CD8-positive, alpha-beta memory T cell (primary cell): ENCODE data around the gene MGAT3. TPM values are rescaled to one million over a fixed set of nuclear protein-coding genes. Genes with fewer than 3 reads are reported as not detected.
A peak's percentile ranks its signal among the peaks of the same experiment; 100 is the strongest.

Experiments used
- CTCF ChIA-PET: fragments of 350-600 bp; sonication (Branson Sonifier 250); formaldehyde crosslinking; loops from one replicate; lab custom pipeline; 2021; ENCODE audit warnings: antibody characterized with exemption; lab: Charles Lee
- POLR2A ChIA-PET: fragments of 350-600 bp; sonication (Branson Sonifier 250); formaldehyde crosslinking; loops from one replicate; lab custom pipeline; 2021; ENCODE audit warnings: antibody characterized with exemption; lab: Charles Lee
- DNase-seq, 5 donors: peaks; one replicate each; pipeline versions ENCODE4 v3.0.0 to v3.0.0-alpha.2; 2020 to 2022; ENCODE audit warnings: mixed read lengths in 1 of 5
- H3K27ac ChIP-seq: one replicate; pipeline ENCODE4 v1.7.0; 2013; ENCODE audit warnings: low read depth, mild to moderate bottlenecking, low read length, moderate library complexity
- H3K27me3 ChIP-seq: 2 replicates; pipeline ENCODE4 v1.7.0; 2013; ENCODE audit warnings: low read length, mild to moderate bottlenecking; ENCODE audit not compliant: insufficient read depth, poor library complexity, severe bottlenecking
- H3K36me3 ChIP-seq: 2 replicates; pipeline ENCODE4 v1.7.0; 2013; ENCODE audit warnings: mild to moderate bottlenecking, low read length, moderate library complexity; ENCODE audit not compliant: insufficient read depth
- H3K4me1 ChIP-seq: 2 replicates; pipeline ENCODE4 v1.7.0; 2013; ENCODE audit warnings: mild to moderate bottlenecking, low read length, moderate library complexity; ENCODE audit not compliant: insufficient read depth
- H3K4me3 ChIP-seq: 2 replicates; pipeline ENCODE4 v1.7.0; 2013; ENCODE audit warnings: mild to moderate bottlenecking, low read length
- H3K9me3 ChIP-seq: 2 replicates; pipeline ENCODE4 v1.7.0; 2013; ENCODE audit warnings: mild to moderate bottlenecking, low read length
- H3K27ac Mint-ChIP-seq, 8 donors: one replicate each; pipeline ENCODE4 v1.8.0; 2020 to 2021; ENCODE audit warnings: mixed read lengths in 8 of 8, mild to moderate bottlenecking in 6 of 8, inconsistent platforms in 3 of 8, moderate library complexity in 3 of 8
- H3K27me3 Mint-ChIP-seq, 2 donors: one replicate each; pipeline ENCODE4 v1.8.0; 2020 to 2021; ENCODE audit warnings: mixed read lengths in 2 of 2, mild to moderate bottlenecking in 1 of 2, moderate library complexity in 1 of 2
- H3K36me3 Mint-ChIP-seq, 3 donors: one replicate each; pipeline ENCODE4 v1.8.0; 2020 to 2021; ENCODE audit warnings: mixed read lengths in 3 of 3, inconsistent platforms in 1 of 3, mild to moderate bottlenecking in 1 of 3
- H3K4me1 Mint-ChIP-seq, 3 donors: one replicate each; pipeline ENCODE4 v1.8.0; 2020 to 2021; ENCODE audit warnings: mixed read lengths in 3 of 3, inconsistent platforms in 1 of 3, mild to moderate bottlenecking in 1 of 3
- H3K4me3 Mint-ChIP-seq, 7 donors: one replicate each; pipeline ENCODE4 v1.8.0; 2020 to 2021; ENCODE audit warnings: mixed read lengths in 7 of 7, mild to moderate bottlenecking in 6 of 7, moderate library complexity in 4 of 7, inconsistent platforms in 2 of 7
- H3K9me3 Mint-ChIP-seq, 5 donors: one replicate each; pipeline ENCODE4 v1.8.0; 2020 to 2022; ENCODE audit warnings: mixed read lengths in 5 of 5, mild to moderate bottlenecking in 3 of 5, moderate library complexity in 2 of 5, inconsistent platforms in 1 of 5
- polyA plus RNA-seq: library from polyadenylated mRNA; unstranded; fragments of 300-500 nt; fragmentation: Illumina TruSeq; gene quantifications from one replicate; pipeline ENCODE4 v1.2.3, GENCODE V29; 2021
- total RNA-seq, 2 experiments: library from RNA; stranded (reverse); gene quantifications; one replicate each; pipeline ENCODE4 v1.2.3, GENCODE V29; 2021

MGAT3 gene
- total and polyA plus RNA-seq, 3 experiments from 2014 or later: 0.03 to 0.37 (median 0.27) TPM

GRCh38 chr22:39414377-39414776, 42.4 kb upstream of the MGAT3 start:
- peaks cover 32 to 48% (median 40%) of the 10 kb centered on the region in 3 donors for H3K4me1 Mint-ChIP-seq
- Histone ChIP-seq H3K4me1 (peaks cover 62% of the 10 kb centered on the region), H3K36me3 (peaks cover 27% of the 10 kb centered on the region), H3K27me3 (no peaks in the 10 kb centered on the region), H3K27ac (no peak overlapping the region), H3K9me3 (no peaks in the 10 kb centered on the region), H3K4me3 (no peak overlapping the region)
- CTCF ChIA-PET: interaction anchor here (6.0 kb wide), 1 partner anchor 14 kb away, joined by 35 read pairs; the partner anchor contains the start of gene TAB1
- H3K9me3 Mint-ChIP-seq: no peaks in the 10 kb centered on the region
- no peak overlapping the region for H3K27ac Mint-ChIP-seq
- H3K27me3 Mint-ChIP-seq: no peaks in the 10 kb centered on the region
- peaks cover 0 to 49% (median 11%) of the 10 kb centered on the region in 3 donors for H3K36me3 Mint-ChIP-seq
- peak overlapping the region in 1 of 7 donors; percentile 47 for H3K4me3 Mint-ChIP-seq
- no peak for DNase-seq
- POLR2A ChIA-PET: no interaction called here

GRCh38 chr22:39414886-39415285, 41.9 kb upstream of the MGAT3 start:
- peaks cover 0 to 50% (median 9%) of the 10 kb centered on the region in 3 donors for H3K36me3 Mint-ChIP-seq
- H3K27ac Mint-ChIP-seq: no peak overlapping the region
- no peaks in the 10 kb centered on the region for H3K9me3 Mint-ChIP-seq
- Histone ChIP-seq H3K27me3 (no peaks in the 10 kb centered on the region), H3K4me3 (no peak overlapping the region), H3K27ac (no peak overlapping the region), H3K9me3 (no peaks in the 10 kb centered on the region), H3K36me3 (peaks cover 32% of the 10 kb centered on the region), H3K4me1 (peaks cover 62% of the 10 kb centered on the region)
- no peak for DNase-seq
- no peaks in the 10 kb centered on the region for H3K27me3 Mint-ChIP-seq
- peak overlapping the region in 1 of 7 donors; percentile 19 for H3K4me3 Mint-ChIP-seq
- POLR2A ChIA-PET: interaction anchor here (0.6 kb wide), 1 partner anchor 79 kb away, joined by 3 read pairs; no protein-coding TSS in a partner anchor
- H3K4me1 Mint-ChIP-seq: peaks cover 28 to 43% (median 36%) of the 10 kb centered on the region in 3 donors
- CTCF ChIA-PET: interaction anchor here (1.4 to 6.0 kb wide), 2 partner anchors 15 to 114 kb away, joined by 4 to 35 read pairs; partner anchors contain the start of gene TAB1

GRCh38 chr22:39415506-39415905, 41.3 kb upstream of the MGAT3 start:
- H3K9me3 ChIP-seq: no peaks in the 10 kb centered on the region
- ChIA-PET POLR2A (interaction anchor here (0.6 kb wide), 1 partner anchor 78 kb away, joined by 3 read pairs; no protein-coding TSS in a partner anchor), CTCF (interaction anchor here (1.4 to 6.0 kb wide), 2 partner anchors 15 to 113 kb away, joined by 4 to 35 read pairs; partner anchors contain the start of gene TAB1)
- peaks cover 38% of the 10 kb centered on the region for H3K36me3 ChIP-seq
- Mint-ChIP-seq H3K27me3 (no peaks in the 10 kb centered on the region), H3K36me3 (peaks cover 0 to 57% (median 9%) of the 10 kb centered on the region in 3 donors), H3K27ac (peak overlapping the region in 1 of 8 donors; percentile 66), H3K4me3 (no peak overlapping the region), H3K4me1 (peaks cover 28 to 43% (median 35%) of the 10 kb centered on the region in 3 donors), H3K9me3 (no peaks in the 10 kb centered on the region)
- no peak overlapping the region for H3K27ac ChIP-seq
- no peak overlapping the region for H3K4me3 ChIP-seq
- no peak for DNase-seq
- H3K27me3 ChIP-seq: no peaks in the 10 kb centered on the region
- H3K4me1 ChIP-seq: peaks cover 62% of the 10 kb centered on the region

- POLR2A ChIA-PET: interaction anchor here (0.6 kb wide), 1 partner anchor 941 kb away, joined by 16 read pairs; no protein-coding TSS in a partner anchor
Observed at GRCh38 chr22:39416319-39416718, 40.5 kb upstream of the MGAT3 start.

GRCh38 chr22:39417641-39418040, 39.2 kb upstream of the MGAT3 start:
- Histone ChIP-seq H3K9me3 (no peaks in the 10 kb centered on the region), H3K27ac (no peak overlapping the region), H3K4me3 (no peak overlapping the region), H3K36me3 (peaks cover 50% of the 10 kb centered on the region), H3K27me3 (no peaks in the 10 kb centered on the region), H3K4me1 (peaks cover 43% of the 10 kb centered on the region)
- H3K27ac Mint-ChIP-seq: no peak overlapping the region
- no peak for DNase-seq
- no peak overlapping the region for H3K4me3 Mint-ChIP-seq
- H3K4me1 Mint-ChIP-seq: peaks cover 10 to 21% (median 13%) of the 10 kb centered on the region in 3 donors
- CTCF ChIA-PET: interaction anchor here (2.9 kb wide), 1 partner anchor 18 kb away, joined by 7 read pairs; the partner anchor contains the start of gene TAB1
- POLR2A ChIA-PET: no interaction called here
- no peaks in the 10 kb centered on the region for H3K9me3 Mint-ChIP-seq
- H3K36me3 Mint-ChIP-seq: peaks cover 0 to 75% (median 11%) of the 10 kb centered on the region in 3 donors
- H3K27me3 Mint-ChIP-seq: no peaks in the 10 kb centered on the region

More at GRCh38 chr22:39416319-39416718, 40.5 kb upstream of the MGAT3 start:
- DNase-seq: peak in 1 of 5 donors; percentile 50
- no peak overlapping the region for H3K4me3 ChIP-seq
- no peaks in the 10 kb centered on the region for H3K27me3 ChIP-seq
- peaks cover 42% of the 10 kb centered on the region for H3K36me3 ChIP-seq
- Mint-ChIP-seq H3K36me3 (peaks cover 0 to 63% (median 9%) of the 10 kb centered on the region in 3 donors), H3K27ac (no peak overlapping the region), H3K9me3 (no peaks in the 10 kb centered on the region), H3K4me3 (no peak overlapping the region), H3K27me3 (no peaks in the 10 kb centered on the region), H3K4me1 (peaks cover 22 to 35% (median 27%) of the 10 kb centered on the region in 3 donors)
- H3K4me1 ChIP-seq: peaks cover 54% of the 10 kb centered on the region
- H3K9me3 ChIP-seq: no peaks in the 10 kb centered on the region
- CTCF ChIA-PET: interaction anchor here (1.4 to 2.9 kb wide), 2 partner anchors 17 to 113 kb away, joined by 4 to 7 read pairs; partner anchors contain the start of gene TAB1
- no peak overlapping the region for H3K27ac ChIP-seq

GRCh38 chr22:39418696-39419095, 38.1 kb upstream of the MGAT3 start:
- Mint-ChIP-seq H3K4me1 (peaks cover 5 to 11% (median 5%) of the 10 kb centered on the region in 3 donors), H3K36me3 (peaks cover 0 to 79% (median 12%) of the 10 kb centered on the region in 3 donors), H3K27me3 (no peaks in the 10 kb centered on the region), H3K27ac (peak overlapping the region in 2 of 8 donors; percentile 51 to 87), H3K4me3 (no peak overlapping the region), H3K9me3 (no peaks in the 10 kb centered on the region)
- H3K27me3 ChIP-seq: no peaks in the 10 kb centered on the region
- H3K27ac ChIP-seq: no peak overlapping the region
- POLR2A ChIA-PET: interaction anchor here (0.6 kb wide), 1 partner anchor 71 kb away, joined by 5 read pairs; no protein-coding TSS in a partner anchor
- peaks cover 50% of the 10 kb centered on the region for H3K36me3 ChIP-seq
- CTCF ChIA-PET: interaction anchor here (2.9 kb wide), 1 partner anchor 19 kb away, joined by 7 read pairs; the partner anchor contains the start of gene TAB1
- DNase-seq: no peak
- H3K4me3 ChIP-seq: no peak overlapping the region
- H3K9me3 ChIP-seq: no peaks in the 10 kb centered on the region
- H3K4me1 ChIP-seq: peaks cover 35% of the 10 kb centered on the region

- Histone ChIP-seq H3K36me3 (peaks cover 54% of the 10 kb centered on the region), H3K9me3 (no peaks in the 10 kb centered on the region), H3K27me3 (no peaks in the 10 kb centered on the region), H3K4me3 (no peak overlapping the region), H3K4me1 (peaks cover 31% of the 10 kb centered on the region), H3K27ac (no peak overlapping the region)
- Mint-ChIP-seq H3K27me3 (no peaks in the 10 kb centered on the region), H3K36me3 (peaks cover 3 to 81% (median 14%) of the 10 kb centered on the region in 3 donors), H3K4me1 (peaks cover under 1 to 7% (median under 1%) of the 10 kb centered on the region in 3 donors), H3K27ac (peak overlapping the region in 3 of 8 donors; percentile 35 to 87 (median 63)), H3K9me3 (no peaks in the 10 kb centered on the region), H3K4me3 (no peak overlapping the region)
- ChIA-PET CTCF (interaction anchor here (0.6 to 2.9 kb wide), 2 partner anchors 20 to 734 kb away, joined by 3 to 7 read pairs; partner anchors contain the start of gene TAB1), POLR2A (no interaction called here)
- peak in 1 of 5 donors; percentile 33 for DNase-seq
Observed at GRCh38 chr22:39419096-39419495, 37.7 kb upstream of the MGAT3 start.

GRCh38 chr22:39419911-39420310, 36.9 kb upstream of the MGAT3 start:
- Mint-ChIP-seq H3K27ac (peak overlapping the region in 2 of 8 donors; percentile 37 to 63), H3K36me3 (peaks cover 3 to 86% (median 15%) of the 10 kb centered on the region in 3 donors), H3K27me3 (no peaks in the 10 kb centered on the region), H3K9me3 (no peaks in the 10 kb centered on the region), H3K4me1 (no peaks in the 10 kb centered on the region), H3K4me3 (no peak overlapping the region)
- Histone ChIP-seq H3K4me1 (peaks cover 23% of the 10 kb centered on the region), H3K4me3 (no peak overlapping the region), H3K9me3 (no peaks in the 10 kb centered on the region), H3K27ac (no peak overlapping the region), H3K36me3 (peaks cover 56% of the 10 kb centered on the region), H3K27me3 (no peaks in the 10 kb centered on the region)
- POLR2A ChIA-PET: no interaction called here
- DNase-seq: peak in 1 of 5 donors; percentile 16
- CTCF ChIA-PET: no interaction called here
